ENCODE data around the gene ADAM15. TPM values are rescaled to one million over a fixed set of nuclear protein-coding genes. Genes with fewer than 3 reads are reported as not detected.
A peak's percentile ranks its signal among the peaks of the same experiment; 100 is the strongest.

Gene ADAM15
- polyA plus RNA-seq, 3 donors: 44.5 to 202 (median 74.3) TPM

GRCh38 chr1:155044365-155044764 lies 6.8 kb upstream of the ADAM15 start:
- Histone ChIP-seq H3K27ac (ENCODE audit: low read depth in 1 of 2, low read length in 2 of 2) (no peak overlapping the region), H4K20me1 (ENCODE audit: insufficient read depth, low read length) (no peaks in the 10 kb centered on the region), H3K4me3 (replicated peaks in 1 of 3; ENCODE audit: low read depth in 2 of 3, low read length in 3 of 3) (no peak overlapping the region), H3K9ac (ENCODE audit: insufficient read depth, low read length, poor library complexity, severe bottlenecking) (no peak overlapping the region), H3K4me2 (replicated peaks; ENCODE audit: extremely low read depth, low read length, poor library complexity, severe bottlenecking) (no peak overlapping the region), H3K36me3 (replicated peaks in 1 of 2; ENCODE audit: control insufficient read depth in 1 of 2, insufficient read depth in 2 of 2, low read length in 2 of 2) (no peaks in the 10 kb centered on the region), H3K4me1 (ENCODE audit: control insufficient read depth in 1 of 2, insufficient read depth in 2 of 2, low read length in 2 of 2) (peaks cover 4 to 10% of the 10 kb centered on the region in 2 donors), H2AFZ (ENCODE audit: insufficient read depth, low read depth, low read length, poor library complexity, severe bottlenecking) (peak overlapping the region; percentile 19), H3K79me2 (ENCODE audit: insufficient read depth, low read length) (no peaks in the 10 kb centered on the region), H3K27me3 (ENCODE audit: control insufficient read depth in 2 of 2, insufficient read depth in 2 of 2, low read length in 2 of 2) (no peaks in the 10 kb centered on the region), H3K9me3 (replicated peaks in 1 of 2; ENCODE audit: control insufficient read depth in 1 of 2, insufficient read depth in 1 of 2, low read length in 2 of 2) (no peaks in the 10 kb centered on the region)
- peaks cover 11% of the 10 kb centered on the region for H3K4me1 Mint-ChIP-seq
- DNase-seq: no peak
- intact Hi-C loops (cut with micrococcal nuclease): no loop called here
- H3K4me3 Mint-ChIP-seq: peak overlapping the region in 1 of 2 donors; percentile 57
- peaks cover 0 to 1% (median 0%) of the 10 kb centered on the region in 7 donors for H3K9me3 Mint-ChIP-seq
- 90% methylated on average over 5 of the region's 6 CpGs for WGBS (ENCODE audit: insufficient coverage)
- H3K27me3 Mint-ChIP-seq (ENCODE audit: low read depth in 3 of 3): peaks cover 2 to 7% (median 4%) of the 10 kb centered on the region in 3 donors
- TF ChIP-seq CTCF (IDR thresholded peaks at IDR 0.05): no peak
- H3K36me3 Mint-ChIP-seq: peaks cover 0 to 3% of the 10 kb centered on the region in 2 donors
- H3K27ac Mint-ChIP-seq: peak overlapping the region in 3 of 7 donors; percentile 33 to 81 (median 52)

DNA sequence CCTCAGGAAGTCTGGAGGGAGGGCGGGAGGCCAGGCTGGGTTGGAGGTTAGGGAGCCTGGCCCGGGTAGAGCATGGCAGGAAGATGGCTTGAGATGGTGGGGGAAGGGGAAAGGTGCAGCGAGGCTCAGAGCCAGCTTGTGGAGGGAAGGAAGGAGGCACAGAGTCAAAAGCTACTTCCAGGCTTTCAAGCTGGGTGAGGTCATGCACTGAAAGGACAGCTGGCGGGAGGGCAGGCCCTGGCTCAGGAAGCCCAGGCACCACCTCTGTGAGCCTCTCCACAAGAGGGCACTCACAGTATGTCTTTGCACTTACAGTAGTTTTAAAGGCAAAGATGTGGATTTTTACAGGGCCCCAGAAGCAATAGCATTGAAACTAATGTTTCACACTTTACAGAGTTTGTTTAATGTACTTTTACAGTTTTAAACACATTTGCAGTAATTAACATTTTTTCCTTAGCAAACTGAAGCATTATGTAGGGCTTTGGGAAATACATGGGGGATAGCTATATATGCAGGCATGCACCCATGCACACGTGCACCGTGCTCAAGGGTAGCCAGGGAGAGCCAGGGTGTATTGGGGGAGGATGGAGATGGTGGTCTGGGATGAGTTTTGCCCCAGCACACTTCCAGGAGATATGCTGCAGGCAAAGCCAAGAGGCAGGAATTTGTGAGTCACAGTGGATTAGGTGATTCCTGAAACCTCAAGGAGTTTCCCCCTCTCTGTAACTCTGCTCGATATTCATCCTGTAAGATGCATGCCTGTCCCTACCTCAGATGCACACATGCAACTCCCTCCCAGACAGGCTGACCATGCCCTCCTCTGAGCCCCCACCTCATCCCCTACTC lies 6.1 kb upstream of the ADAM15 start:
- peaks cover 0 to 1% (median 0%) of the 10 kb centered on the region in 7 donors for H3K9me3 Mint-ChIP-seq
- Histone ChIP-seq H4K20me1 (ENCODE audit: insufficient read depth, low read length) (no peaks in the 10 kb centered on the region), H2AFZ (ENCODE audit: insufficient read depth, low read depth, low read length, poor library complexity, severe bottlenecking) (peak overlapping the region; percentile 19), H3K79me2 (ENCODE audit: insufficient read depth, low read length) (no peaks in the 10 kb centered on the region), H3K4me1 (ENCODE audit: control insufficient read depth in 1 of 2, insufficient read depth in 2 of 2, low read length in 2 of 2) (peaks cover 7 to 16% of the 10 kb centered on the region in 2 donors), H3K4me3 (replicated peaks in 1 of 3; ENCODE audit: low read depth in 2 of 3, low read length in 3 of 3) (no peak overlapping the region), H3K4me2 (replicated peaks; ENCODE audit: extremely low read depth, low read length, poor library complexity, severe bottlenecking) (peak overlapping the region; percentile 5), H3K9me3 (replicated peaks in 1 of 2; ENCODE audit: control insufficient read depth in 1 of 2, insufficient read depth in 1 of 2, low read length in 2 of 2) (no peaks in the 10 kb centered on the region), H3K9ac (ENCODE audit: insufficient read depth, low read length, poor library complexity, severe bottlenecking) (no peak overlapping the region), H3K27me3 (ENCODE audit: control insufficient read depth in 2 of 2, insufficient read depth in 2 of 2, low read length in 2 of 2) (no peaks in the 10 kb centered on the region), H3K27ac (ENCODE audit: low read depth in 1 of 2, low read length in 2 of 2) (no peak overlapping the region), H3K36me3 (replicated peaks in 1 of 2; ENCODE audit: control insufficient read depth in 1 of 2, insufficient read depth in 2 of 2, low read length in 2 of 2) (no peaks in the 10 kb centered on the region)
- H3K27ac Mint-ChIP-seq: peak overlapping the region in 4 of 7 donors; percentile 19 to 81 (median 50)
- peaks cover 16% of the 10 kb centered on the region for H3K4me1 Mint-ChIP-seq
- DNase-seq: peak; percentile 70 to 79 (median 77)
- H3K27me3 Mint-ChIP-seq (ENCODE audit: low read depth in 3 of 3): peaks cover 2 to 7% (median 4%) of the 10 kb centered on the region in 3 donors
- intact Hi-C loops (cut with micrococcal nuclease): loop anchor here in 1 of 2 donors (5.0 kb wide), 1 partner anchor 73 kb away; the partner anchor contains the start of genes CKS1B and SHC1
- peaks cover 0 to 3% of the 10 kb centered on the region in 2 donors for H3K36me3 Mint-ChIP-seq
- 54% methylated on average over 6 of the region's 7 CpGs for WGBS (ENCODE audit: insufficient coverage)
- TF ChIP-seq CTCF (IDR thresholded peaks at IDR 0.05): peak; percentile 75
- H3K4me3 Mint-ChIP-seq: peak overlapping the region in 1 of 2 donors; percentile 57

Data from CD14-positive monocyte (primary cell).